HEK293 (cell line): ENCODE data around the gene DNAJC21.

Experiments
- CTCF ChIP-seq: fragments of 450-650 bp; formaldehyde crosslinking; IDR thresholded peaks from 2 replicates; pipeline ENCODE4 v1.5.1; 2016; ENCODE audit warnings: missing biosample characterization, missing genetic modification characterization
- PRDM1 ChIP-seq: fragments of 450-650 bp; formaldehyde crosslinking; IDR thresholded peaks from 2 replicates; pipeline ENCODE4; 2016; ENCODE audit warnings: missing biosample characterization, missing genetic modification characterization
- REPIN1 ChIP-seq: fragments of 450-650 bp; formaldehyde crosslinking; IDR thresholded peaks from 2 replicates; pipeline ENCODE4 v1.5.1; 2017; ENCODE audit warnings: missing biosample characterization, missing genetic modification characterization, low read depth
- TCF7L2 ChIP-seq: IDR thresholded peaks from 2 replicates; pipeline ENCODE4 v1.6.1; 2011; ENCODE audit warnings: low read depth, mild to moderate bottlenecking, inconsistent platforms, low read length, moderate library complexity, borderline replicate concordance
- ZNF350 ChIP-seq: fragments of 450-650 bp; formaldehyde crosslinking; IDR thresholded peaks from 2 replicates; pipeline ENCODE4 v1.5.0; 2017; ENCODE audit warnings: missing biosample characterization, mild to moderate bottlenecking, missing genetic modification characterization
- ZNF529 ChIP-seq: fragments of 450-650 bp; formaldehyde crosslinking; IDR thresholded peaks from 2 replicates; pipeline ENCODE4 v1.5.1; 2017; ENCODE audit warnings: missing genetic modification characterization, missing biosample characterization; ENCODE audit not compliant: insufficient replicate concordance

- TF ChIP-seq REPIN1 (tag by site-specific recombination) (no peak), ZNF350 (tag by site-specific recombination) (no peak), CTCF (tag by site-specific recombination) (no peak), TCF7L2 (no peak), PRDM1 (tag by site-specific recombination) (no peak), ZNF529 (tag by site-specific recombination) (no peak)
Measured at GRCh38 chr5:34977934-34978613, 48.7 kb downstream of the DNAJC21 start.
